ENCODE data around the gene FAM81B. TPM values are rescaled to one million over a fixed set of nuclear protein-coding genes. Genes with fewer than 3 reads are reported as not detected.

The FAM81B gene
- polyA plus RNA-seq, 3 donors: 0.15 TPM; not detected in 2

GRCh38 chr5:95392593-95393182, 1.5 kb downstream of the FAM81B start:
- WGBS, 3 donors: 0% methylated on average over 1 of the region's 1 CpG
- no peak overlapping the region for H3K27ac ChIP-seq (ENCODE audit: low read depth, low read length)

DNA sequence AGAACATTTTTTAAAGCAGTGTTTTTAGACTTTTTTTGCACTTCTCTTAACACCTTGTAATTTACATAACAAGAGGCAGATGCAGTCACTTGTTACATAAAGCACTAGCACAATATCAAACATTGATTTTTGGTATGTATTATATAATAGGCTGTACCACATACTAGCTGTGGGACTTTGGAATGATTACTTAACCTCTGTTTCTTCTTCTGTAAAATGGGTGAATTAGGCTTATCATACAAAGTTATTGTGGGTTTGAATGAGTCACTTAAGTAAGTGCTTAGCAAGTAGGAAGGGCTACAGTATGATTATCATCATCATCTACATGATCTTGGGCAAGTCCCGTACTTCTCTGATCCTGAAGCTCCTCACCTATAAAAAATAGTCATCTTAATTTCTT, 2.1 kb downstream of the FAM81B start:
- no peak overlapping the region for H3K27ac ChIP-seq (ENCODE audit: low read depth, low read length)
- WGBS, 3 donors: 71 to 90% (median 88%) methylated on average over 1 of the region's 1 CpG

GRCh38 chr5:95398989-95399388, 7.8 kb downstream of the FAM81B start:
- no peak overlapping the region for H3K27ac ChIP-seq (ENCODE audit: low read depth, low read length)
- WGBS, 3 donors: 70 to 81% (median 72%) methylated on average over 1 of the region's 1 CpG

- 69 to 80% (median 73%) methylated on average over 3 of the region's 3 CpGs for WGBS, 3 donors
- H3K27ac ChIP-seq (ENCODE audit: low read depth, low read length): no peak overlapping the region
These were observed 10.5 kb downstream of the FAM81B start for GRCh38 chr5:95401626-95402025.

- whole genome bisulfite sequencing, 3 donors: 0 to 93% (median 63%) methylated on average over 1 of the region's 1 CpG
- no peak overlapping the region for H3K27ac ChIP-seq (ENCODE audit: low read depth, low read length)
These were observed 12.8 kb downstream of the FAM81B start for GRCh38 chr5:95403996-95404395.

- no peak overlapping the region for H3K27ac ChIP-seq (ENCODE audit: low read depth, low read length)
- 8 to 20% (median 8%) methylated on average over 5 of the region's 5 CpGs for whole genome bisulfite sequencing, 3 donors
These were observed 15.4 kb downstream of the FAM81B start for GRCh38 chr5:95406426-95407090.

DNA sequence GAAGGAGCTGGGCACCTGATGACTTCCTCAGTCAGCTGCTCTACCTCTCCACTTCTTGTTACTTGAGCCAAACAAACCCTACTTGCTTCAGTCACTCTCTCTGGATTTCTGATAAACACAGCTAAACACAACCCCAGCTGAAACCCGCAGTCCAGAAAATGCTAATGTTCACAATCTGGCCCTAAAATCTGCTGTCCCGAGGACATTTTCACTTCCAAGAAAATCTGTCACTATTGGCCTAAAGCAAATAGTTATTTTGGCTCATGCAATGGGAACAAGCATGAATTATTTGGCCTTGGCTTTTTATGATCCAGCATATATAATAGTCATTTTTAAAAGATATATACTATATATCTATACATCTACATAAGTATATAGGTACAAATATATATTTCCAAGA, 19.1 kb downstream of the FAM81B start:
- H3K27ac ChIP-seq (ENCODE audit: low read depth, low read length): no peak overlapping the region
- WGBS, 3 donors: 43 to 73% (median 56%) methylated on average over 2 of the region's 2 CpGs

DNA sequence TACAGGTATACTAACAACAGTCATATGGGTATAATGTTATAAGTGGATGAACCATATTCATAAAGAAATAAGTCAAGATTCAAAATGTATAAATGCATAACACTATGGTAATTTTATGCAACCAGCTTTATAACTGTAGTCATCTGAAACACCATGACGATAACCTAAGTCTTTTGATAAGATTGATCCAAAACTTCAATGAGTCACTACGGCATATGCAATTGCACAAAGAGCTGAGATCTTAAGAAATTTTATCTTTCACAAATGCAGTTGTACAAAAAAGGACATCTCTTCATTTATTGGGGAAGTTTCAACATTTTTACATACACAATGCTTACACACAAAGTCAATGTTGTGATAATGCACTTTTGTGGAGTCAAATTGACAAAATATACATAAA, 20.3 kb downstream of the FAM81B start:
- no peak overlapping the region for H3K27ac ChIP-seq (ENCODE audit: low read depth, low read length)
- WGBS, 3 donors: 70 to 79% (median 76%) methylated on average over 2 of the region's 2 CpGs

GRCh38 chr5:95414451-95414850, 23.3 kb downstream of the FAM81B start:
- H3K27ac ChIP-seq (ENCODE audit: low read depth, low read length): no peak overlapping the region
- WGBS, 3 donors: 64 to 84% (median 71%) methylated on average over 4 of the region's 4 CpGs

DNA sequence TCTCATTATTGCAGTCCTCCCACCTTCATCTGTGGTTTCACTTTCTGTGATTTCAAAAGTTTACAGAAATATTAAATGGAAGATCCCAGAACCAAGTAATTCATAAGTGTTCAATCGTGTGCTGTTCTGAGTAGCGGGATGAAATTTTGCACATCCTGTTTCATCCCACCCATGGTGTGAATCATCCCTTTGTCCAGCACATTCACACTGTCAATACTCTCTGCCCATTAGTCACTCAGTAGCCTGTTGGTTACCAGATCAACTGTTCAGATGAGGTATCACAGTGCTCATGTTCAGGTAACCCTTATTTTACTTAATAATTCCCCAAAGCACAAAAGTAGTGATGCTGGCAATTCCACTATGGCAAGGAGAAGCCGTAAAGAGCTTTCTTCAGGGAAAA, 26.8 kb downstream of the FAM81B start:
- H3K27ac ChIP-seq (ENCODE audit: low read depth, low read length): no peak overlapping the region
- WGBS, 3 donors: 89 to 94% (median 90%) methylated on average over 3 of the region's 3 CpGs

DNA sequence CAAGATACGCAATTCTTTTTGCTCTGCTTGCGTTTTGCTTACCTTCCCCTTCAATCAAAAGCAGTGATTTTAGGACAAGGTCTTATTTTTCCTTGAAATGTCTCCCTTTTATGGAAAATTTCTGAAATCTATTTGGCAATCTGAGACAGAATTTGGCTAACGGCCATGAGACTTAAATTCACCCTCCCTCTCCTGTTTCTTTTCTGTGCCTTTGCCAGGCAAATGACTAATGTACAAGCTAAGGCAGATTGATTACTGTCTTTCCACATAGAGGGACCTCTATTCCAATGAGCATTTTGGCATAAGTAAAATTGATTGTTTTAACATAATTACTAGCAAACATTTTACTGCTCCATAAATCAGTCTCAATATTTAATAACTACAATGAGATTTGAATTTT, 31.7 kb downstream of the FAM81B start:
- 57 to 73% (median 67%) methylated on average over 3 of the region's 3 CpGs for WGBS, 3 donors
- H3K27ac ChIP-seq (ENCODE audit: low read depth, low read length): no peak overlapping the region

DNA sequence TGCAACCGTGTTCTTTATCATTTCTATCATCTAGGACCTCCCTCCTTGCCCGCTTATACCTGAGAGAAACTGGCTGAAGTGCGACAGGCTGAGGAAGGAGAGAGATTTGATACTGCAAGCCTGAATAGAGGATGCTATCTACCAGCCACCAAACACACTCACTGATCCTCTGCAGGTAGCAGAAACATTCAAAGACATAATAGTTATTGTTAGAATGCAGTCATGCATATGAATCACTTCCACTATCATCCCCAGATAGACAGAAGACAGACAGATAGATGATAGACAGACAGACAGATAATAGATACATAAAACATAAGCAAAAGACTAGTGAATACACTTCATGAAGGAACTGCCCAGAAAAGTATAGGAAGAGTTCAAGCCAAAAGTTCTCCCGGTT, 32.9 kb downstream of the FAM81B start:
- H3K27ac ChIP-seq (ENCODE audit: low read depth, low read length): no peak overlapping the region
- 89 to 90% (median 89%) methylated on average over 4 of the region's 4 CpGs for WGBS, 3 donors

GRCh38 chr5:95424526-95424925, 33.4 kb downstream of the FAM81B start:
- H3K27ac ChIP-seq (ENCODE audit: low read depth, low read length): no peak overlapping the region
- WGBS, 3 donors: 80 to 98% (median 81%) methylated on average over 1 of the region's 1 CpG

DNA sequence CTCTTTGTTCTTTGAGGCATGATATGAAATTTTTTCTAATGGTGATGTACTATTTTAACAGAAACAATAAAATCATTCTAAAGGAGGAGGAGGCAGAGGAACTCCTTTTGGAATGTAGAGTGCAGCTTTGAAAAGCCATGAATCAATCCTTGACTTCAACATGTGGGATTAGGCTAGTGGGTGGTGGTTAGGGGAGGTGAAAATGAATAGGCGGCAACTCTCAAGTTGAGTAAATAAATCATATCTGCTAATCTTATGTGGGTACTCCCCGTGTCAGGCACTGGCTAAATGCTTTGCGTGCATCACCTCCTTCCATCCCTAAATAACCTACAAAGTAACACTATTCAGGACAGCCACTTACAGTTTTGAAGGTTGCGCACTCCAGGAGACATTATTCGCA, 35.1 kb downstream of the FAM81B start:
- 51 to 77% (median 72%) methylated on average over 5 of the region's 5 CpGs for WGBS, 3 donors
- H3K27ac ChIP-seq (ENCODE audit: low read depth, low read length): no peak overlapping the region

GRCh38 chr5:95432779-95433178, 41.6 kb downstream of the FAM81B start:
- no peak overlapping the region for H3K27ac ChIP-seq (ENCODE audit: low read depth, low read length)
- 88 to 96% (median 93%) methylated on average over 2 of the region's 2 CpGs for WGBS, 3 donors

DNA sequence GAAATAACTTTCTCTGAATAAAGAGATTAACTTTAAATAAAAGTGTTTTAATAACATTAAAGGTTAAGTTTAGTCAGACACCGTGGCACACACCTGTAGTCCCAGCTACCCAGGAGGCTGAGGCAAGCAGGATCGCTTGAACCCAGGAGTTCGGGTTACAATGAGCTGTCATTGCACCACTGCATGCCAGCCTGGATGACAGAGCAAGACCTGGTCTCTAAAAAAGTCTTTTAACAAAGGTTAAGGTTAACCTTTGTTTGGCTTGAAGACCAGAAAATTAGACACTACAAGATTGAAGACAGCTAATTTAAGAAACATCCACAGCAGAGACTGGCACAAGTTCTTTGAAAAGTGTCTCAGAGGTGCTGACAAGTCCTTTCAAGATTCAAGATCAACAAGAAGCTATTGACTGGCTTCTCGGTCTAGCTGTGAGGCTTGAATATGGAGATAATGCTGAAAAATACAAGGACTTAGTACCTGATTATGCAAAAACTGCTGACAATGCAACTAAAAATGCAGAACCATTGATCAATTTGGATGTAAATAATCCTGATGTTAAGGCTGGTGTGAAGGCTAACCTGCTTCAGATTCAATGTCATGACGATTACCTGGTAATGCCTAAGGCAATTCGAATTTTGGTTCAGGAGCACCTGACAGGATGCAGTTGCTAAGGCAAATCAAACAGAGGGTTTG, 48.8 kb downstream of the FAM81B start:
- 46 to 64% (median 61%) methylated on average over 6 of the region's 6 CpGs for WGBS, 3 donors

DNA sequence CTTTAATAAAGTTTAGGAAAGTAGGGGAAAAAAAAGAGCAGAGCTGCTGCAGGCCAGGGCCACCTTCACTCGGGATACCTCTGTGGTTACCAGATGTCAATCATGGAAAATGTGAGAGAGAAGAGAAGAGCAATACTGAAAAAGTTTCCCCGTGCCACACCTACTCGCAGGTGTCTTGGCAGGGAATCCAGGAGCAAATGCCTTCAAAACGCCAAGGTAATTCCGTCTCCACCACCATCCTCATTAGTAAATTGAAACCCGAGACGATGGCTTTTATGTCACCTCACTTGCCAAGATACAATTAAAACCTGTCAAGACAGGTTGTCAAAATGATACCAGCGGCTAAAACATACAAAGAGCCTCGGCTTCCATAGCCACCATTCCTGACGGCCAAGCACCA, 49.7 kb downstream of the FAM81B start:
- 61 to 81% (median 67%) methylated on average over 10 of the region's 10 CpGs for WGBS, 3 donors
- no peak overlapping the region for H3K27ac ChIP-seq (ENCODE audit: low read depth, low read length)

More for the DNA sequence above, 48.8 kb downstream of the FAM81B start:
- no peak overlapping the region for H3K27ac ChIP-seq (ENCODE audit: low read depth, low read length)

GRCh38 chr5:95441636-95442035, 50.5 kb downstream of the FAM81B start:
- 64 to 76% (median 67%) methylated on average over 2 of the region's 2 CpGs for WGBS, 3 donors
- no peak overlapping the region for H3K27ac ChIP-seq (ENCODE audit: low read depth, low read length)

DNA sequence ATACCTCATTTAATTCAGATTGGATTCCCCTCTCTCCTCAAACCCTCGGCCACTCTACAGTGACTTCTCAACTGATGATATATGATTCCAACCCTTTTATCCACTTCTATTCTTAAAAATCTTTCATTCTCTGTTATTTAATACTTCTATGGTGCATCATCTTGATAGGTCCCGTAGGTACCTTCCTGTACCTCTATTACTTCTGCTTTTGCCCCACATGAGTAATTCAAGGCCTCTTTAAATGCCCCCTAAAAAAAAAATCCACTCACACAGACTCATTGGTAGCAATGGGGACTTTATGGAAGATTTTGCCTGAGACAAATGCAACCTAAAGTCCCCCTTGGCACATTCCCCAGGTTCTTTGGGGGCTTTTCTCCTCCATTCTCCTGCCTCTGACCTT, 54.3 kb downstream of the FAM81B start:
- no peak overlapping the region for H3K27ac ChIP-seq (ENCODE audit: low read depth, low read length)
- 78 to 89% (median 79%) methylated on average over 2 of the region's 2 CpGs for WGBS, 3 donors

DNA sequence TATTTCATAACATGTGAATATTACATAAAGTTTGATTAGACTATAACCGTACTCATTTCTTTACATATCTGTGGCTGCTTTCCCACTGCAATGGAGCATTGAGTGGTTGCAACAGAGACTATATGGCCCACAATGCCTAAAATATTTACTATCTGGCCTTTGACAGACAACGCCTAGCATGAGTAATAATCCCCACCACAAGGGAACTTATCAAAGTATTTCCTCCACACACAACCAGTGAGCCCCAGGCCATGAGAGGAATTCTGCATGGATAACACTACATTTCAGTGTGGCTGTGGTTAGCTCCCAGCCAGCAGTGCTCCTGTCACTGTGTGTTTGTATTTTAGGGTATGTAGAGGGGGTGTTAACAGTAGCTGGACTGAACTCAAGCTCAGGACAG, 54.8 kb downstream of the FAM81B start:
- no peak overlapping the region for H3K27ac ChIP-seq (ENCODE audit: low read depth, low read length)
- WGBS, 3 donors: 74 to 92% (median 88%) methylated on average over 2 of the region's 2 CpGs
